NCI-H345 treated with DMSO at 0.1 percent for 48 hours (cell line): ENCODE measurements around the gene DNASE1L3.
"Not testable (repeated sequence)": the region's sequence is repeated elsewhere in the genome, so short reads cannot be mapped to it uniquely, and the experiment has no call there.

Experiments used
- DNase-seq: peaks from one replicate; lab custom pipeline; 2025; ENCODE audit not compliant: unreplicated experiment; lab: John Stamatoyannopoulos, UW

DNASE1L3 gene

DNA sequence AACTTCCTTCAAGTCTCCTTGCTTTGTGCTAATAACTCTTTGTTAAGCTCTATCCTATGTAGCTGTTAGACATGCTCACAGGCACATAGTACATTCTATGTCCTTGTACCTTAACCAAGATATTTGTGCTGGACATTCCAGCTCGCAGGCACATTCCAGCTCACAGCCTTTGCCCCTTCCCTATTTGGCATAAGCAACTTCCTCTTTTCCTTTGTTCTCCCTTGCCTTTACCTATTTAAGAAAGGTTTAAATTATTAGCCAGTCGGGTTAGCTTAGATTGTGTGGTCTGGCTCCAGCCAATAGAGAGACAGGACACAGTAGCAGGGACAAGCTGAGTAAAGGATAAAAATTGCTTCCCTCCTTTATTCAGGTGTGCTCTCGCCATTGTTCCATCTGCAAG lies 9.3 kb downstream of the DNASE1L3 start:
- not testable (repeated sequence) for DNase-seq

DNA sequence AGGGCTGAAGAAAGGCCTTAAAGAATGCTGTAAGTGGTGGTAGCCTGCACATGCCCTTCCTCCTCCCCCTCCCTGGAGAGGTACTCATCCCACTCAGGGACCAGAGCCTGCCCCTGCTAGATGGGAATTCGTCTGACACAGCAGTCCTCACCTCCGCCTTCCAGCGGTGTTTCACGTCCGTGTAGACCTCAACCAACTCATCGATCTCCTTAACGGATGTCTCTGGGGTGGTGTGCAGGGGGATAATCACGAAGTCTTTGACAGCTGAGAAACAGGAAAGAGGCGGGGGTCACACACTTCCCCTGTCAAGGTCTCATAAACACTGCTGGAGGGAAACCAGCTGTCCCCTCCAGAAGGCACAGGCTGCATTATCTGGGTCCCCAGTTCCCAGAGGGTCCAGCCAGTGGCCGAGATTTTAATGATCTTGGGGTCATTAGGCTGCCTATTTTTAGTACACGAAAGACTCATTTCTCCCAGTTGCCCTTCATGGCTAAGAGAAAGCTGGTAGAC lies 9.9 kb downstream of the DNASE1L3 start:
- DNase-seq: no peak

DNA sequence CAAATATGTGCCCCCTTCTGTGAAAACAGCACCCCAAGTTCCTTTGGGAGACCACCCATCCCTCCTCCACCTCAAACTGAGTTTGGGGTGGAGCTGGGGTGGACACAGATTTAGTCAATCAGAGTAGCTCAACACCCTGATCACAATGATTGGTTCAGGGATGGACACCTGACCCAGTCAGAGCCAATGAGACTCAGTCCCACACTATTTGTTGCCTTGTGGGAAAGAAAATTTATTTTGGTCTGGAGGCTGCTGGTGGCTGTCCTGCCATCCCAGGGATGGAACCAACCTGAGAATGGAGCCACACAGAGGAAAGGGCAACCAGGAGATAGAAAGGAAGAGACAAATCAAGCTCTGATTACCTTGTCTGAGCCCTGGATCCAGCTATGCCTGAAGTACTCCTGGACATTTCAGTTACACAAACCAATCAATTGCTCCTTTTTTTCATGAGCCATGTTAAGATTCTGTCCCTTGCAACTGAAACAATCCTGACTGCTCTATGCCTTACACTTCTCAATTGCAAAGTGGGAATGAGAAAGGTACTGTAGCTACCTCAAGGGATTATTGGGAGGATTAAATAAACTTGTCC lies 10.6 kb downstream of the DNASE1L3 start:
- DNase-seq: no peak

DNA sequence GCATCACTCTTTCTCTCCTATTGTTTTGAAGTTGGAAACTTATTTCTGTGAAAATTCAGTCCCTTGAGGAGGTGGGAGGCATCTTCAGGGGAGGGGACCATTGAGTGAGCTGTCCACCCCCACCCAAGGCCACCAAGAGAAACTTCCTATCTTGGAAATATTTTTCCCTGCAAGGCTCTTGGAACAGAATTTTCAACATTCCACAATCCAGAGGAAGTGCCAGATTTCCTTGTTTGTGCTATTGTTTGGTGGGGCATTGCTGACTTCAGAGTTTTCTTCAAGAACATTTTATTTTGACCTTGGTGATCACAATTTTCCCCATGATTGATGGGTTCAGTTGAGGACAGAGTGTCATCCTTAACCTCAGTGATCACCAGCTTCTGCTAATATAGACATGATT lies 12.0 kb downstream of the DNASE1L3 start:
- DNase-seq: no peak

- no peak for DNase-seq
Observed at GRCh38 chr3:58198362-58198761, 12.4 kb downstream of the DNASE1L3 start.

DNA sequence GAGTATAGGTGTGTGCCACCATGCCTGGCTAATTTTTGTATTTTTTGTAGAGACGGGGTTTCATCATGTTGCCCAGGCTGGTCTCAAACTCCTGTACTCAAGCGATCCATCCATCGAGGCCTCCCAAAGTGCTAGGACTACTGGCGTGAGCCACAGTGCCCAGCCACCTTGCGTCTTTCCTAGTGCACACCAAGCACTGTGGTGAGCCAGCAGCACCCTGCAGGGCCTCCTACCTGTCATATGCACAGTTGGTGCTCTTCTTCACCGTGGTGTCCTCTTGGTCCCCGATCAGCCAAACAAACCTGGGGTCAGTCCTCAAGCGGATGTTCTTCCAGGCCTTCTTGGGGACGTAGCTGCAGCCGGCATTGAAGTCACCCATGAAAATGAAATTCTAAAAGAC lies 13.2 kb downstream of the DNASE1L3 start:
- no peak for DNase-seq

DNA sequence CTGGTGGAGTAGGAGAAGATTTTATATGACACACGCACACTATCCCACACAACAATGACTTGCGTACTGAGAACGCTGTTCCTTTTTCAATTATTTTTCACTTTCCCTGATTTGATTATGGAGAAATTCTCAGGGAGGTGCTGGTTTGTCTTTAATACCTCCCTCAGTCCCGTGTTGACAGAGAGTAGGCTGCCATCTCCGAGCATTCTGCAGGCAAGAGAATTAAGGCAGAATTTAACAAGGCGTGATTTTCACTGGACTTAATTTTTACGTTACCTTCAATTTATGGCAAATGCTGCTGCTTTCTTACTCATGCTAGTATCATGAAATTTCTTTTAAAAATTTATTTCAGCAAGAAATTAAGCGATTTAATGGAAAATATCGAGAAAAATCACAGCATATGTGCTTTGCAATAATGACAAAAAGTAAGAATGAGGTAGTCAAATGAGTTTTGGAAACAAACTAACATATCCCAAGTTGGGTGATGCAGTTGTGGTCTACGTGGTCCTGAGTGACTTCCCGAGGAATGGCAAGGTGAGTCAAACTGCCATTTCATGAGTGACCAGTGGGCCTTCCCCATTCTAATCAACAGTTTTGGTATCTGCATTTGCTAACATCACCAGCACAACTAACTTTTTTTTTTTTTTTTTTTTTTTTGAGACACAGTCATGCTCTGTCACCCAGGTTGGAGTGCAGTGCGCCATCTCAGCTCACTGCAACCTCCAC lies 16.9 kb downstream of the DNASE1L3 start:
- DNase-seq: no peak

DNA sequence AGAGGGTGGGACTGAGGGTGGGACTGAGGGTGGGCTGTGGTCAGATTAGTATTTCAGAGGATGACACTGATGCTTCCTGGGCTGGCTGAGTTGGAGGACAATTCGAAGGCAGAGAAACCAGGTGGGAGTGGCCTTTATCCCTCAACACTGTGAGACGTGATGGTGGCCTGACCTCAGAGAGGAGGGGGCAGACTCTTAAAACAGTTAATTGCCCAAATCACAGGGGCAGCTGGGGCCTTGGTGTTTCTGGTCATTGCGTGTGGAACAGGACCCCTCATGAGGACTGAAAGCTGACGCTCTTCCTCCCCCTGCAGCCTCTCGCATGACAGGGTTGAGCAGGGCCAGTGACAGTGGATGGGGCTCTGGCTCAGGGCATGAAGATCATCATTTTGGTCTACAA lies 18.7 kb downstream of the DNASE1L3 start:
- no peak for DNase-seq

DNA sequence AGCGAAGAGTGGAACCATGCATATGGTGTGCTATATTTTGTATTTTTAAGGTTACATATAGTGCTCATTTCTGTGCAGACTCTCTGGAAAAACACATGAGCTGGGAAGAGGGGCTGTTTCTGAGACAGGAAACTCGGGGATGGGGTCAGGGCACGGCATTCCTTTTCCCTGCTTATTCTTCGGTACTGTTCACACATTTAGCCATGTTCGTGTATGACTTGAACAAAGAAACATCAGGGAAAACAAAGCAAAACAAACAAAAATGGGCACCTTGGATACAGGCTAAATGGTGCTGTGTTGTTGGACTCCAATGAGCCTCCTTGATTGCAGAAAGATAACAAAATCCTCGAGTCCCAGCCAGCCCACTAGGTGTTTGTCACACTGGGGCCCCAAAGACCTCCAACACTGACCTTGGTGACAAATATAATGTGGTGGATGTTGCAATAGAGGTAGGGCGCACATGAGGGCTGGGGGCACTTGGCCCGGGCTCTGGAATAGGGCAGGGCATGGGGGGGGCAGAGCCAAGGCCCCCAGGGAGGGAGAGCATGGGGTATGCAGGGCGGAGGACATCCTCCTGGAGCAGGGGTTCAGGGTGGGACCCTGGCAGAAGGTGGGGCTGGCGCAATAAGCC lies 19.3 kb downstream of the DNASE1L3 start:
- DNase-seq: no peak

DNA sequence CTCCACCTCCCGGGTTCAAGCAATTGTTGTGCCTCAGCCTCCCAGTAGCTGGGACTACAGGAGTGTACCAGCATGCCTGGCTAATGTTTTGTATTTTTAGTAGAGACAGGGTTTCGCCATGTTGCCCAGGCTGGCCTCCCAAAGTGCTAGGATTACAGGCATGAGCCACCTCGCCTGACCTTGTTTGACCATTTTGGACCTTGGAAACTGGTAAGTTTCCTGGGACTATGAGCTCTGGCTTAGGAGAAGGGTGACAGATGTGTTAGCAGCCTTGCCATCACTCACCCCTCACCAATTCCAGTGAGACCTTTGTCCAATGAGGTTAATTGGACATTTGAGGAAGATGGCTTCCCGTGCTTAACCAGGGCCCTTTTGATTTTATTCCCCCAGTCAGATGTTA lies 19.9 kb downstream of the DNASE1L3 start:
- DNase-seq: no peak

- no peak for DNase-seq
Observed at GRCh38 chr3:58190291-58190690, 20.5 kb downstream of the DNASE1L3 start.

DNA sequence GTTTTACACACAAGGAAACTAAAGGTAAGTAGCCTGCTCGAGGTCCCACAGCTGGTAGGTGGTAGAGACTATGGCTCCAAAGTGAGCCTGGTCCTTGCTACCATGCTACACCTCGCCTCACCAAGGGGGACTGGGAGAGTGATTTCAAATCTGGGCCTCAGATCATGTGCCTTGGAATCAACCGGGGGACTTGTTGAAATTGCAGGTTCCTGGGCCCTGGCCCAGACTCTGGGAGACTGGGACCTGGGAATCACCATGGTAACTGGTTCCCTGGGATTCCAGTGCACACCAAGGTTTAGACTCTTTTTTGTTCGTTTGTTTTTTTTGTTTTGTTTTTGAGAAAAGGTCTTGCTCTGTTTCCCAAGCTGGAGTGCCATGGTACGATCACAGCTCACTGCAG lies 21.1 kb downstream of the DNASE1L3 start:
- DNase-seq: no peak

DNA sequence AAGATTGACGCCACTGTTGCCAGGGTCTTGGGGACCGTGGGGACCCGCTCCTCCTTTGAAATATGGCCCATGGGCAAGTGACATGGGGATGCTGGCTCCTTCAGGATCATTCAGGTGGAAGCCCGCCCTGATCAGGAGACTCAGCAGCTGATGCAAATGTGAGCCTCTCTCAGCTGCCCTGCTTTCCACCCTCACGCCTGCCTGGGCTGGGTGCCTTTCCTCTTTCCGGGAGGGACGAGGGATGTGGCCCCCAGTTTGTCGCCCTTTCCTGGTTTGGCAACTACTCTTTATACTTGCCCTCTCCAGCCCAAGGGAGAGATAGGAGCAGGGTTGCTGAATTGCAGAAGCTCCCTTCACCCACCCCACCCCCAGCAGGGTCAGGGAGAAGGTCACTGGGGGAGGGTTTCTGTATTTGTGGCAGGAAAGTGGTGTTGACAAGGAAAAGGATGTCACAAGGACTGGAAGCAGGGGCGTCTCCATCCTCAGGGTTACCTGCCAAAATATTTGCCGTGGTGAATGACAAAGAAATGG lies 21.8 kb downstream of the DNASE1L3 start:
- no peak for DNase-seq

DNA sequence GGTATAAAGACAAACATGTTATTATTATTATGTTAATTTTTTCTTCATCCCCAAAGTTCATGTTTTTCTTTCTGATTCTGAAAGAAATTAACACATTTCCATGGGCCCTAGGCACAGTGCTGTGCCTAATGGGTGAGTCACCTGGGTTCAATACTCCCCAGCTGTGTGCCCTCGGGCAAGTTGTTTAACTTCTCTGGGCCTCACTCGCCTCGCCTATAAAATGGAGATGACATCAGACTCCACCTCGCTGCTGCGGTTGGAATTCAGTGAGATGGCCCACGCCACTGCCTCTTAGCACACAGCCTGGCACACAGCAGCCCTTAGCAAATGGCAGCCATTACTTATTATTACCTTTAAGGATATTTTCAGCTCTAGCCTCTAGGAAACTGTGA lies 22.6 kb downstream of the DNASE1L3 start:
- DNase-seq: no peak

DNA sequence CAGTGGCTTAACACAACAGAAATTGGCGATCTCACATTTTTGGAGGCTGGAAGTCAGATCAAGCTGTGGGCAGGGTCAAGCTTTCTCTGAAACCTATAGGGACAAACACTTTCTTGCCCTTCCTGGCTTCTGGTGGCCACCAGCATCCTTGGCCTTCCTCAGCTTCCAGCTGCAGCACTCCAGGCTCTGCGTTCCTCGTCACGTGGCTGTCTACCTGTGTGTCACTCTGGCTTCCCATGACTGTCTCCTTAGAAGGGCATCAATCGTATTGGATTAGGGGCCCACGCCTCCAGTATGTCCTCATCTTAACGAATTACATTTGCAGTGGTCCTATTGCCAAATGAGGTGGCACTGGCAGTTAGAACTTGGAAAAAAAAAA lies 25.8 kb downstream of the DNASE1L3 start:
- DNase-seq: no peak

- DNase-seq: no peak
Observed at GRCh38 chr3:58184309-58184981, 26.3 kb downstream of the DNASE1L3 start.

DNA sequence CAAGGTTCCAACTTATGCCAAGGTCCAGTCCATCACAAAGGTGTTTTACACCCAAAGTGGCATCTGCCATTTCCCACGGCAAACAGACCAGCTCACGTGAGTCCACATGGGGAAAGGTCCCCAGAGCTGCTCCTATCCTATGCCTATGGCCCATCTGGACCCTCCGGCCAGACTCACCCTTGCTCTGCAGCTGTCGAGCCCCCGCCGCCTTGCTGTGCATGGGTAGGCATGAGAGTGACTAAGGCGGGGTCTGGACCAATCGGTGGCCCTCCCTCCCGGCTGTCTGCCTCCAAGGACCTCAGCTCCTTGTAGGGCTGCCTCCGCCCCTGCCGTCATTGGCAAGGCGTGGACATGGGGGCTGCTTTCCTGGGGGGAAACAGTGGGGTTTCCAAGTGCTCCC lies 26.9 kb downstream of the DNASE1L3 start:
- DNase-seq: no peak

GRCh38 chr3:58183221-58183620 lies 27.6 kb downstream of the DNASE1L3 start:
- no peak for DNase-seq

DNA sequence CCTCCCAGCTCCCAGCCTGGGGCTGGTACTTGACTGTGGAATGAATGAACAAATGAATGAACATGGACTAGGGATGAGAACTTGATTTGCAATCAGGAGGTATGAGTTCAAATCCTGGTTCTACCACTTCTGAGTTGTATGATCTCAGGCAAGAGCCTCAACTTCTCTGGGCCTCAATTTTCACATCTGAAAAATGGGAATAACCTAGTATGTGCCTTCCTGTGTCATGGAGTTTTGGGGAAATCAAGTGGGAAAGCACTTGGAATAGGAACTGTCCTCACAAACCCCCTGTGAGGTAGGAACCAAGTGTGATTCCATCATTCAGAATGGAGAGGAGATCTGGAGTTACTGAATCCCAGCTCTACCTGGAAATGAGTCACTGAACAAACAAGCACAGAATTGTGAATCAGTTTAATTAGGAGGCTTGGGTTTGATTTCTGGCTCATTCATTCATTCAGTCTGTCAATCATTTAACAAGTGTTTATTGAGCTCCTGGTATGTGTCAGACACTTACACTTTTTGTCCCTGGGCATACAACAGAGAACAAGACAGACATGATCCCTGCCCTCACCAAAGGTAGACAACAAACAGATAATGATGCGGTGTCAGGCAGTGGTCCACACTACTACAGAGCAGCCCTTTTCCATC lies 29.7 kb downstream of the DNASE1L3 start:
- DNase-seq: no peak

- DNase-seq: no peak
Observed at GRCh38 chr3:58180099-58180880, 30.5 kb downstream of the DNASE1L3 start.
